NT2/D1 (cell line): ENCODE measurements around the gene PIP4K2C.

Experiments used
- SUZ12 ChIP-seq: IDR thresholded peaks from 2 replicates; pipeline ENCODE4 v1.6.1; 2011; ENCODE audit not compliant: insufficient read length, insufficient read depth; ENCODE audit errors: extremely low read depth
- YY1 ChIP-seq: IDR thresholded peaks from 2 replicates; pipeline ENCODE4 v1.6.1; 2011; ENCODE audit not compliant: insufficient read length, insufficient read depth
- ZNF274 ChIP-seq: IDR thresholded peaks from 2 replicates; pipeline ENCODE4 v1.6.1; 2011; ENCODE audit warnings: mild to moderate bottlenecking, low read depth, low read length

DNA sequence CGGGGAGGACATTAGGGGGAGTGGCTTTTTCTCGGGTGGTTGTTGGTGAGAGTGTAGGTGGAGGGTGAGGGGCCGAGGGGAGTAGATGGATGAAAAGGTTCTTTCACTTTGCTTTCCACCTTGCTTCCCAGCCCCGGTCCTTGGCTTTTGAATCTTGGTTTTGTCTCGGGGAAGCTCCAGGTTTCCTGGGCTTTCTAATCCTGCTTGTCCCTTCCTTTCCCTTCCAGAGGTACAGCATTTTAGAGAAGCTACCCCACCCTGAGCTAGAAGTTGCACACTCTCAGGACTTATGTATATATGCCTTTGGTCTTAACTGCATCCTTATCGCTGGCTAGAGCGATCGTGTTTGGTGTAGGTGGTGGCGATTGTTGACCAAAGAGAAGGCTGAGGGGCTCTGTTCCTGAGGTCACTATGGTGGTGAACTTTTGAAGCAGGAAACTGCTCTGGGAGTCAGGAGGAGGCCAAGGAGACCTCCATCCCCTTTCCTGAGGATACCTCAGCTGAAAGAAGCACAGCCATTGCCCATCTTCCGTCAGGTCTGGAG, 862 bp downstream of the PIP4K2C start:
- no peak for TF ChIP-seq SUZ12
- TF ChIP-seq ZNF274 = no peak
- TF ChIP-seq YY1 = no peak
